CD4-positive, alpha-beta T cell treated with Interleukin-1 beta for 1 hour (primary cell): ENCODE measurements around the gene CXorf51B.
"Not testable (repeated sequence)": the region's sequence is repeated elsewhere in the genome, so short reads cannot be mapped to it uniquely, and the experiment has no call there.

Experiments used
- DNase-seq, 2 donors: peaks; one replicate each; pipeline ENCODE4 v3.0.0-alpha.2; 2020 to 2022

CXorf51B gene

GRCh38 chrX:146809471-146809870 lies at the start of gene CXorf51B:
Gene CXorf51B, plus strand, starts transcription at chrX:146809771. Its CDS starts 21 bp downstream, at chrX:146809792.
- DNase-seq: not testable (repeated sequence)

- DNase-seq: not testable (repeated sequence)
Measured at GRCh38 chrX:146814644-146815043, 5.1 kb downstream of the CXorf51B start, which contains the start of gene CXorf51A. Gene CXorf51A, minus strand, starts transcription at chrX:146814744. Its CDS starts 21 bp downstream, at chrX:146814723.

GRCh38 chrX:146831994-146832393 lies 22.4 kb downstream of the CXorf51B start:
- DNase-seq: no peak

GRCh38 chrX:146854281-146854680 lies 44.7 kb downstream of the CXorf51B start:
- DNase-seq: no peak
